GM10248 (cell line): ENCODE measurements around the gene FBXL17.

Experiments
- CTCF ChIA-PET: fragments of 300-600 bp; sonication (Branson Sonifier 250); formaldehyde crosslinking; extraction: SDS; loops from one replicate; lab custom pipeline; 2021; ENCODE audit warnings: antibody characterized with exemption; lab: Yijun Ruan, JAX
- POLR2A ChIA-PET: fragments of 350-650 bp; sonication (Branson Sonifier 250); formaldehyde crosslinking; extraction: SDS; loops from one replicate; lab custom pipeline; 2020; ENCODE audit warnings: antibody characterized with exemption; lab: Yijun Ruan, JAX
- DNase-seq: peaks from one replicate; pipeline ENCODE4 v3.0.0; 2012; ENCODE audit errors: extremely low spot score
- CTCF ChIP-seq: IDR thresholded peaks from 2 replicates; pipeline ENCODE4 v1.5.1; 2012; ENCODE audit warnings: mild to moderate bottlenecking, low read depth; ENCODE audit errors: extremely low read depth, missing control alignments, control extremely low read depth

The FBXL17 gene

GRCh38 chr5:107876906-107877305 lies 505.0 kb downstream of the FBXL17 start:
- POLR2A ChIA-PET: no interaction called here
- no peak for DNase-seq
- CTCF ChIA-PET: interaction anchor here (1.0 to 1.6 kb wide), 2 partner anchors 9 to 14 kb away, joined by 3 read pairs; no protein-coding TSS in a partner anchor

GRCh38 chr5:107876261-107876660 lies 505.6 kb downstream of the FBXL17 start:
- POLR2A ChIA-PET: no interaction called here
- CTCF ChIA-PET: interaction anchor here (1.0 to 1.6 kb wide), 2 partner anchors 10 to 14 kb away, joined by 3 read pairs; no protein-coding TSS in a partner anchor
- no peak for TF ChIP-seq CTCF
- DNase-seq: no peak

More at GRCh38 chr5:107876906-107877305, 505.0 kb downstream of the FBXL17 start:
- TF ChIP-seq CTCF: no peak

GRCh38 chr5:107875833-107876232 lies 506.1 kb downstream of the FBXL17 start:
- DNase-seq: no peak
- no peak for TF ChIP-seq CTCF
- CTCF ChIA-PET: interaction anchor here (1.6 kb wide), 1 partner anchor 13 kb away, joined by 3 read pairs; no protein-coding TSS in a partner anchor
- POLR2A ChIA-PET: no interaction called here

GRCh38 chr5:107874795-107875194 lies 507.1 kb downstream of the FBXL17 start:
- no peak for TF ChIP-seq CTCF
- CTCF ChIA-PET: no interaction called here
- no peak for DNase-seq
- POLR2A ChIA-PET: no interaction called here

GRCh38 chr5:107873877-107874276 lies 508.0 kb downstream of the FBXL17 start:
- POLR2A ChIA-PET: no interaction called here
- no peak for TF ChIP-seq CTCF
- CTCF ChIA-PET: interaction anchor here (1.2 kb wide), 1 partner anchor 11 kb away, joined by 3 read pairs; no protein-coding TSS in a partner anchor
- DNase-seq: no peak

- POLR2A ChIA-PET: no interaction called here
- CTCF ChIA-PET: interaction anchor here (1.2 to 1.8 kb wide), 2 partner anchors 10 to 11 kb away, joined by 3 to 6 read pairs; no protein-coding TSS in a partner anchor
Measured at GRCh38 chr5:107871023-107871422, 510.9 kb downstream of the FBXL17 start.

More at GRCh38 chr5:107871023-107871422, 510.9 kb downstream of the FBXL17 start:
- no peak for DNase-seq
- no peak for TF ChIP-seq CTCF
